Liver (tissue), 3 donors: Measurements from ENCODE around the gene CYP17A1.

Source experiments
- CTCF ChIP-seq: fragments of 150-350 bp; IDR thresholded peaks from 2 replicates; pipeline ENCODE4 v1.5.1; 2017; ENCODE audit warnings: improper control_type of control experiment, low read depth, low read length; ENCODE audit not compliant: missing input control
- FOXA1 ChIP-seq: IDR thresholded peaks from 2 replicates; pipeline ENCODE4 v1.6.1; 2016; ENCODE audit warnings: antibody characterized with exemption
- HNF4G ChIP-seq: IDR thresholded peaks from 2 replicates; pipeline ENCODE4 v1.6.1; 2016; ENCODE audit warnings: antibody characterized with exemption
- MAX ChIP-seq: IDR thresholded peaks from 2 replicates; pipeline ENCODE4 v1.6.1; 2016; ENCODE audit warnings: antibody characterized with exemption
- RAD21 ChIP-seq, 2 donors: IDR thresholded peaks; 2 replicates each; pipeline ENCODE4 v1.6.1; 2016; ENCODE audit warnings: antibody characterized with exemption in 2 of 2, mild to moderate bottlenecking in 2 of 2
- REST ChIP-seq: IDR thresholded peaks from 2 replicates; pipeline ENCODE4 v1.6.1; 2016; ENCODE audit warnings: antibody characterized with exemption, mild to moderate bottlenecking
- RXRA ChIP-seq, 2 donors: IDR thresholded peaks; 2 replicates each; pipeline ENCODE4 v1.6.1; 2017 to 2018; ENCODE audit warnings: antibody characterized with exemption in 2 of 2, mild to moderate bottlenecking in 1 of 2
- donor health status: healthy.
- donor health status: healthy.

- TF ChIP-seq HNF4G (no peak), CTCF (no peak), RAD21 (IDR thresholded peaks at IDR 0.05) (no peak), REST (no peak), RXRA (IDR thresholded peaks at IDR 0.05) (no peak), FOXA1 (no peak), MAX (no peak)
Measured at GRCh38 chr10:102812231-102812876, 24.9 kb downstream of the CYP17A1 start.
